HEK293 (cell line): Measurements from ENCODE around the gene SYT6.

Experiments used
- CTCF ChIA-PET: fragments of 350-600 bp; formaldehyde crosslinking; extraction: SDS; loops from one replicate; lab custom pipeline; 2021; ENCODE audit warnings: antibody characterized with exemption; lab: Yijun Ruan, JAX
- POLR2A ChIA-PET: fragments of 300-600 bp; formaldehyde crosslinking; extraction: SDS; loops from one replicate; lab custom pipeline; 2020; ENCODE audit warnings: antibody characterized with exemption, inconsistent platforms; lab: Yijun Ruan, JAX
- H3K27ac ChIP-seq: fragments of 200-500 bp; sonication (Bioruptor generic); 2 replicates; pipeline ENCODE4 v1.5.1; 2014; ENCODE audit warnings: low read depth, low read length, control low read depth, inconsistent platforms; ENCODE audit errors: extremely low read depth
- H3K36me3 ChIP-seq, 2 experiments: fragments of 200-500 bp in 1 of 2; sonication (Bioruptor generic) in 1 of 2; 1 replicate in 1 of 2; 2 replicates in 1 of 2; pipeline ENCODE4 v1.5.1; 2014 to 2017; ENCODE audit warnings: inconsistent platforms in 2 of 2, low read length in 2 of 2; ENCODE audit not compliant: control insufficient read depth in 2 of 2, insufficient read depth in 1 of 2
- H3K4me1 ChIP-seq: fragments of 200-500 bp; sonication (Bioruptor generic); 2 replicates; pipeline ENCODE4 v1.5.1; 2014; ENCODE audit warnings: mild to moderate bottlenecking, low read length, inconsistent platforms; ENCODE audit not compliant: control insufficient read depth, insufficient read depth
- H3K4me3 ChIP-seq: 2 replicates; pipeline ENCODE4 v1.5.1; 2011; ENCODE audit warnings: low read depth, mild to moderate bottlenecking, control low read depth, low read length, moderate library complexity
- H3K9me3 ChIP-seq: fragments of 200-500 bp; sonication (Bioruptor generic); 2 replicates; pipeline ENCODE4 v1.5.1; 2014; ENCODE audit warnings: low read depth, low read length, inconsistent platforms; ENCODE audit not compliant: control insufficient read depth, insufficient read depth
- EGR2 ChIP-seq: fragments of 450-650 bp; formaldehyde crosslinking; IDR thresholded peaks from 2 replicates; pipeline ENCODE4 v1.5.1; 2016; ENCODE audit warnings: low read depth, missing biosample characterization, missing genetic modification characterization
- HOXC10 ChIP-seq: sonication (generic); formaldehyde crosslinking; IDR thresholded peaks from 2 replicates; pipeline ENCODE4 v1.8.1; 2023; ENCODE audit warnings: mild to moderate bottlenecking, missing genetic modification reagents
- MZF1 ChIP-seq: fragments of 450-650 bp; formaldehyde crosslinking; IDR thresholded peaks from 2 replicates; pipeline ENCODE4 v1.5.1; 2017; ENCODE audit warnings: missing biosample characterization, missing genetic modification characterization, borderline replicate concordance
- RBAK ChIP-seq: fragments of 450-650 bp; formaldehyde crosslinking; IDR thresholded peaks from 2 replicates; pipeline ENCODE4 v1.5.1; 2016; ENCODE audit warnings: missing biosample characterization, missing genetic modification characterization
- REST ChIP-seq: fragments of 450-650 bp; formaldehyde crosslinking; IDR thresholded peaks from 2 replicates; pipeline ENCODE4 v1.5.1; 2016; ENCODE audit warnings: missing biosample characterization, missing genetic modification characterization
- ZBTB17 ChIP-seq: fragments of 450-650 bp; formaldehyde crosslinking; IDR thresholded peaks from 2 replicates; pipeline ENCODE4 v1.5.1; 2016; ENCODE audit warnings: missing biosample characterization, missing genetic modification characterization
- ZIC2 ChIP-seq: fragments of 450-650 bp; formaldehyde crosslinking; IDR thresholded peaks from 2 replicates; pipeline ENCODE4 v1.5.1; 2016; ENCODE audit warnings: missing biosample characterization, missing genetic modification characterization
- ZNF140 ChIP-seq: fragments of 450-650 bp; formaldehyde crosslinking; IDR thresholded peaks from 2 replicates; pipeline ENCODE4 v1.5.1; 2016; ENCODE audit warnings: missing biosample characterization, missing genetic modification characterization
- ZNF223 ChIP-seq: fragments of 450-650 bp; formaldehyde crosslinking; IDR thresholded peaks from 2 replicates; pipeline ENCODE4 v1.5.1; 2016; ENCODE audit warnings: missing biosample characterization, missing genetic modification characterization
- ZNF335 ChIP-seq: fragments of 450-650 bp; formaldehyde crosslinking; conservative IDR thresholded peaks from 2 replicates; pipeline ENCODE4 v1.5.1; 2016; ENCODE audit warnings: missing biosample characterization, missing genetic modification characterization
- ZNF366 ChIP-seq: fragments of 450-650 bp; formaldehyde crosslinking; conservative IDR thresholded peaks from 2 replicates; pipeline ENCODE4 v1.5.1; 2016; ENCODE audit warnings: missing biosample characterization, missing genetic modification characterization
- ZNF621 ChIP-seq: fragments of 450-650 bp; formaldehyde crosslinking; IDR thresholded peaks from 2 replicates; pipeline ENCODE4 v1.5.1; 2017; ENCODE audit warnings: missing biosample characterization, missing genetic modification characterization
- ZNF677 ChIP-seq: fragments of 450-650 bp; IDR thresholded peaks from 2 replicates; pipeline ENCODE4 v1.5.0; 2018; ENCODE audit warnings: missing biosample characterization, mild to moderate bottlenecking, missing genetic modification characterization, moderate library complexity
- ZNF791 ChIP-seq: fragments of 450-650 bp; formaldehyde crosslinking; IDR thresholded peaks from 2 replicates; pipeline ENCODE4 v1.5.1; 2016; ENCODE audit warnings: missing biosample characterization, missing genetic modification characterization
- TF ChIP-seq, protein P1 (sequence below): fragments of 450-650 bp; formaldehyde crosslinking; IDR thresholded peaks from 2 replicates; pipeline ENCODE4 v1.5.1; 2017; ENCODE audit warnings: missing biosample characterization, missing genetic modification characterization
- TF ChIP-seq, protein P2 (sequence below): fragments of 450-650 bp; formaldehyde crosslinking; IDR thresholded peaks from 2 replicates; pipeline ENCODE4 v1.5.1; 2017; ENCODE audit warnings: missing biosample characterization, missing genetic modification characterization
- TF ChIP-seq, protein P3 (sequence below): fragments of 450-650 bp; formaldehyde crosslinking; IDR thresholded peaks from 2 replicates; pipeline ENCODE4 v1.5.1; 2016; ENCODE audit warnings: missing biosample characterization, missing genetic modification characterization

SYT6 gene

GRCh38 chr1:114156538-114157274 lies 3.0 kb upstream of the SYT6 start:
- Histone ChIP-seq H3K27ac (no peak overlapping the region), H3K36me3 (no peaks in the 10 kb centered on the region), H3K4me1 (peaks cover 11% of the 10 kb centered on the region), H3K4me3 (no peak overlapping the region), H3K9me3 (no peaks in the 10 kb centered on the region)
- POLR2A ChIA-PET: no interaction called here
- CTCF ChIA-PET: interaction anchor here (0.6 to 1.6 kb wide), 2 partner anchors 126 to 296 kb away, joined by 3 to 6 read pairs; no protein-coding TSS in a partner anchor
- TF ChIP-seq ZNF140 (tag by site-specific recombination) (no peak), ZNF621 (tag by site-specific recombination) (no peak), REST (peak; percentile 93), ZNF335 (tag by site-specific recombination) (no peak), EGR2 (tag by site-specific recombination) (peak; percentile 66; the same call in 1 of the 2 replicates)

DNA sequence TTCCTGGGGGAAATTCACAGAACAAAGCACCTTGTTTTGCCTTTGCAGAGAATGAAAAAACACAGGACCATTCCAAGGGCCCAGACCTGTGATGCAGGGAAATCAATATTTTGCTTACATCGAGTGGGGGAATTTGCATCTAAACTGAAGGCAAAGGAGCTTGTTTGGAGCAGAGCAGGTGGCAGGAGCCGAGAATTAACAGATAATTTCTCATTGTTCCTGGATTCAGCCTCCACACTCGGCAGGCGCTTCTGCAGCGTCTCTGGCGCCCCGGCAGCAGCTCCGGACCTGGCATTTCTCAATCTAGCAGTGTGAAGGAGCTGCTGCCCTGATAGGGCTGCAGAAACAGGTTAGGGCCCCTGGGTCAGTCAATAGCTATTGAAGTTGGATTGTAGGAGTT lies 2.0 kb upstream of the SYT6 start:
- Histone ChIP-seq H3K36me3 (no peaks in the 10 kb centered on the region), H3K4me3 (no peak overlapping the region), H3K27ac (no peak overlapping the region), H3K4me1 (peaks cover 11% of the 10 kb centered on the region), H3K9me3 (no peaks in the 10 kb centered on the region)
- TF ChIP-seq MZF1 (no peak), ZNF223 (tag by site-specific recombination) (no peak), HOXC10 (no peak), ZNF791 (tag by site-specific recombination) (no peak), RBAK (no peak), ZIC2 (no peak), ZNF366 (tag by site-specific recombination) (no peak), ZBTB17 (tag by site-specific recombination) (no peak), ZNF335 (tag by site-specific recombination) (no peak), ZNF677 (tag by site-specific recombination) (no peak)
- TF ChIP-seq, protein P1, sequence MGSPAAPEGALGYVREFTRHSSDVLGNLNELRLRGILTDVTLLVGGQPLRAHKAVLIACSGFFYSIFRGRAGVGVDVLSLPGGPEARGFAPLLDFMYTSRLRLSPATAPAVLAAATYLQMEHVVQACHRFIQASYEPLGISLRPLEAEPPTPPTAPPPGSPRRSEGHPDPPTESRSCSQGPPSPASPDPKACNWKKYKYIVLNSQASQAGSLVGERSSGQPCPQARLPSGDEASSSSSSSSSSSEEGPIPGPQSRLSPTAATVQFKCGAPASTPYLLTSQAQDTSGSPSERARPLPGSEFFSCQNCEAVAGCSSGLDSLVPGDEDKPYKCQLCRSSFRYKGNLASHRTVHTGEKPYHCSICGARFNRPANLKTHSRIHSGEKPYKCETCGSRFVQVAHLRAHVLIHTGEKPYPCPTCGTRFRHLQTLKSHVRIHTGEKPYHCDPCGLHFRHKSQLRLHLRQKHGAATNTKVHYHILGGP: no peak
- TF ChIP-seq, protein P2, sequence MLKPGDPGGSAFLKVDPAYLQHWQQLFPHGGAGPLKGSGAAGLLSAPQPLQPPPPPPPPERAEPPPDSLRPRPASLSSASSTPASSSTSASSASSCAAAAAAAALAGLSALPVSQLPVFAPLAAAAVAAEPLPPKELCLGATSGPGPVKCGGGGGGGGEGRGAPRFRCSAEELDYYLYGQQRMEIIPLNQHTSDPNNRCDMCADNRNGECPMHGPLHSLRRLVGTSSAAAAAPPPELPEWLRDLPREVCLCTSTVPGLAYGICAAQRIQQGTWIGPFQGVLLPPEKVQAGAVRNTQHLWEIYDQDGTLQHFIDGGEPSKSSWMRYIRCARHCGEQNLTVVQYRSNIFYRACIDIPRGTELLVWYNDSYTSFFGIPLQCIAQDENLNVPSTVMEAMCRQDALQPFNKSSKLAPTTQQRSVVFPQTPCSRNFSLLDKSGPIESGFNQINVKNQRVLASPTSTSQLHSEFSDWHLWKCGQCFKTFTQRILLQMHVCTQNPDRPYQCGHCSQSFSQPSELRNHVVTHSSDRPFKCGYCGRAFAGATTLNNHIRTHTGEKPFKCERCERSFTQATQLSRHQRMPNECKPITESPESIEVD: no peak
- TF ChIP-seq, protein P3, sequence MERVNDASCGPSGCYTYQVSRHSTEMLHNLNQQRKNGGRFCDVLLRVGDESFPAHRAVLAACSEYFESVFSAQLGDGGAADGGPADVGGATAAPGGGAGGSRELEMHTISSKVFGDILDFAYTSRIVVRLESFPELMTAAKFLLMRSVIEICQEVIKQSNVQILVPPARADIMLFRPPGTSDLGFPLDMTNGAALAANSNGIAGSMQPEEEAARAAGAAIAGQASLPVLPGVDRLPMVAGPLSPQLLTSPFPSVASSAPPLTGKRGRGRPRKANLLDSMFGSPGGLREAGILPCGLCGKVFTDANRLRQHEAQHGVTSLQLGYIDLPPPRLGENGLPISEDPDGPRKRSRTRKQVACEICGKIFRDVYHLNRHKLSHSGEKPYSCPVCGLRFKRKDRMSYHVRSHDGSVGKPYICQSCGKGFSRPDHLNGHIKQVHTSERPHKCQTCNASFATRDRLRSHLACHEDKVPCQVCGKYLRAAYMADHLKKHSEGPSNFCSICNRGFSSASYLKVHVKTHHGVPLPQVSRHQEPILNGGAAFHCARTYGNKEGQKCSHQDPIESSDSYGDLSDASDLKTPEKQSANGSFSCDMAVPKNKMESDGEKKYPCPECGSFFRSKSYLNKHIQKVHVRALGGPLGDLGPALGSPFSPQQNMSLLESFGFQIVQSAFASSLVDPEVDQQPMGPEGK (tag by site-specific recombination): no peak
- POLR2A ChIA-PET: no interaction called here
- CTCF ChIA-PET: no interaction called here
